Astrocyte (in vitro differentiated cells and primary cell): ENCODE results near the gene PRPF31. TPM values are rescaled to one million over a fixed set of nuclear protein-coding genes. Genes with fewer than 3 reads are reported as not detected.

Experiments used
- DNase-seq: peaks from one replicate; pipeline ENCODE4 v3.0.0-alpha.2; 2010; ENCODE audit warnings: low read depth
- FAIRE-seq: peaks from 2 replicates; lab custom pipeline; 2011; peaks lifted over from hg19 to GRCh38; lab: Jason Lieb, UNC
- H2AFZ ChIP-seq: 2 replicates; pipeline ENCODE4 v1.6.0; 2012; ENCODE audit warnings: low read depth, low read length, inconsistent platforms
- H3K27ac ChIP-seq: 2 replicates; pipeline ENCODE4 v1.5.1; 2011; ENCODE audit warnings: low read depth, low read length, inconsistent platforms
- H3K27me3 ChIP-seq: 2 replicates; pipeline ENCODE4 v1.6.0; 2011; ENCODE audit warnings: low read length, inconsistent platforms; ENCODE audit not compliant: insufficient read depth
- H3K36me3 ChIP-seq: 2 replicates; pipeline ENCODE4 v1.5.1; 2011; ENCODE audit warnings: low read length, inconsistent platforms; ENCODE audit not compliant: insufficient read depth
- H3K4me1 ChIP-seq: 2 replicates; pipeline ENCODE4 v1.5.1; 2011; ENCODE audit warnings: low read length, inconsistent platforms; ENCODE audit not compliant: insufficient read depth
- H3K4me2 ChIP-seq: 2 replicates; pipeline ENCODE4 v1.6.0; 2012; ENCODE audit warnings: low read length, inconsistent platforms
- H3K4me3 ChIP-seq: 2 replicates; pipeline ENCODE4 v1.5.1; 2011; ENCODE audit warnings: low read depth, mild to moderate bottlenecking, low read length, inconsistent platforms; ENCODE audit not compliant: insufficient read depth
- H3K79me2 ChIP-seq: 2 replicates; pipeline ENCODE4 v1.6.0; 2012; ENCODE audit warnings: mild to moderate bottlenecking, low read length, inconsistent platforms; ENCODE audit not compliant: insufficient read depth
- H3K9ac ChIP-seq: 2 replicates; pipeline ENCODE4 v1.6.0; 2012; ENCODE audit warnings: mild to moderate bottlenecking, low read length, inconsistent platforms
- H3K9me3 ChIP-seq: 2 replicates; pipeline ENCODE4 v1.5.1; 2012; ENCODE audit warnings: low read depth, mild to moderate bottlenecking, low read length, inconsistent platforms; ENCODE audit not compliant: insufficient read depth
- H4K20me1 ChIP-seq: 2 replicates; pipeline ENCODE4 v1.6.0; 2012; ENCODE audit warnings: low read length, inconsistent platforms; ENCODE audit not compliant: insufficient read depth
- H3K27ac Mint-ChIP-seq: one replicate; pipeline ENCODE4 v1.8.0; 2021; ENCODE audit warnings: mild to moderate bottlenecking, mixed read lengths; ENCODE audit not compliant: unreplicated experiment
- H3K27me3 Mint-ChIP-seq: one replicate; pipeline ENCODE4 v1.8.0; 2021; ENCODE audit warnings: low read depth, mixed read lengths; ENCODE audit not compliant: unreplicated experiment
- H3K36me3 Mint-ChIP-seq: one replicate; pipeline ENCODE4 v1.8.0; 2021; ENCODE audit warnings: low read depth, mixed read lengths; ENCODE audit not compliant: unreplicated experiment
- H3K4me1 Mint-ChIP-seq: one replicate; pipeline ENCODE4 v1.8.0; 2021; ENCODE audit warnings: low read depth, mixed read lengths; ENCODE audit not compliant: unreplicated experiment
- H3K4me3 Mint-ChIP-seq: one replicate; pipeline ENCODE4 v1.8.0; 2021; ENCODE audit warnings: mild to moderate bottlenecking, moderate library complexity, mixed read lengths; ENCODE audit not compliant: unreplicated experiment
- H3K9me3 Mint-ChIP-seq: one replicate; pipeline ENCODE4 v1.8.0; 2021; ENCODE audit warnings: mild to moderate bottlenecking, mixed read lengths; ENCODE audit not compliant: unreplicated experiment
- CTCF ChIP-seq: IDR thresholded peaks from 2 replicates; pipeline ENCODE4 v1.5.1; 2011; ENCODE audit warnings: low read depth, mild to moderate bottlenecking, inconsistent platforms, low read length, moderate library complexity; ENCODE audit not compliant: insufficient read depth
- EZH2 ChIP-seq: IDR thresholded peaks from 2 replicates; pipeline ENCODE4 v1.6.1; 2012; ENCODE audit warnings: mild to moderate bottlenecking, low read length, inconsistent platforms; ENCODE audit not compliant: insufficient read depth
- total RNA-seq: library from RNA; stranded (reverse); gene quantifications from 2 replicates; pipeline ENCODE4 v1.2.1, GENCODE V29; 2021

PRPF31 gene
- total RNA-seq, 1 donor from 2014 or later: 67.2 TPM

- no peak overlapping the region for H3K4me3 ChIP-seq
- no peaks in the 10 kb centered on the region for H3K36me3 ChIP-seq
- Mint-ChIP-seq H3K9me3 (no peaks in the 10 kb centered on the region), H3K27me3 (no peaks in the 10 kb centered on the region), H3K4me3 (no peak overlapping the region), H3K27ac (no peak overlapping the region), H3K4me1 (no peaks in the 10 kb centered on the region), H3K36me3 (peaks cover 17% of the 10 kb centered on the region)
- no peaks in the 10 kb centered on the region for H3K9me3 ChIP-seq
- DNase-seq (no peak), FAIRE-seq (no peak)
- no peak overlapping the region for H2AFZ ChIP-seq
- H4K20me1 ChIP-seq: peaks cover 20% of the 10 kb centered on the region
- H3K4me2 ChIP-seq: no peak overlapping the region
- H3K27me3 ChIP-seq: no peaks in the 10 kb centered on the region
- H3K79me2 ChIP-seq: peaks cover 3% of the 10 kb centered on the region
- no peak overlapping the region for H3K27ac ChIP-seq
- TF ChIP-seq EZH2 (no peak), CTCF (no peak)
- no peaks in the 10 kb centered on the region for H3K4me1 ChIP-seq
- peak overlapping the region; percentile 40 for H3K9ac ChIP-seq
These were observed 65.1 kb downstream of the PRPF31 start for GRCh38 chr19:54180691-54181091.

Other genes with a start within 250 kb of the PRPF31 start
- gene MYADM, start 247.9 kb upstream of the PRPF31 start, total RNA-seq: 221 and 246 TPM in 2 replicates
- gene PRKCG, start 233.6 kb upstream of the PRPF31 start, total RNA-seq: 0.29 and 0.41 TPM in 2 replicates
- gene CACNG7, start 206.5 kb upstream of the PRPF31 start, total RNA-seq: 3.5 and 4.4 TPM in 2 replicates
- 3.2 TPM in 2 replicates for gene CACNG8, start 152.8 kb upstream of the PRPF31 start, total RNA-seq
- gene CACNG6, start 124.1 kb upstream of the PRPF31 start, total RNA-seq: 0.20 TPM in 1 of 2 replicates, not detected in the other
- 0.68 TPM in 1 of 2 replicates, not detected in the other for gene VSTM1, start 51.9 kb upstream of the PRPF31 start, total RNA-seq
- gene TARM1, start 34.4 kb upstream of the PRPF31 start, total RNA-seq: not detected in 2 replicates
- 0.20 and 0.22 TPM in 2 replicates for gene OSCAR, start 15.0 kb upstream of the PRPF31 start, total RNA-seq
- 98.0 and 99.2 TPM in 2 replicates for gene NDUFA3, start 12.9 kb upstream of the PRPF31 start, total RNA-seq
- gene TFPT, start 97 bp upstream of the PRPF31 start, total RNA-seq: 21.6 and 25.2 TPM in 2 replicates
- 39.2 and 47.1 TPM in 2 replicates for gene CNOT3, start 22.0 kb downstream of the PRPF31 start, total RNA-seq
- gene LENG1, start 44.0 kb downstream of the PRPF31 start, total RNA-seq: 4.1 and 4.8 TPM in 2 replicates
- 0.94 and 1.9 TPM in 2 replicates for gene TMC4, start 57.4 kb downstream of the PRPF31 start, total RNA-seq
- 145 and 162 TPM in 2 replicates for gene MBOAT7, start 73.8 kb downstream of the PRPF31 start, total RNA-seq
- 50.1 and 52.6 TPM in 2 replicates for gene TSEN34, start 75.6 kb downstream of the PRPF31 start, total RNA-seq
- gene RPS9, start 85.1 kb downstream of the PRPF31 start, total RNA-seq: 685 and 779 TPM in 2 replicates
- gene LILRB3, start 107.3 kb downstream of the PRPF31 start, total RNA-seq: not detected in 2 replicates
- gene LILRA6, start 127.0 kb downstream of the PRPF31 start, total RNA-seq: not detected in 2 replicates
- not detected in 2 replicates for gene LILRB5, start 141.5 kb downstream of the PRPF31 start, total RNA-seq
- gene LILRB2, start 165.4 kb downstream of the PRPF31 start, total RNA-seq: not detected in 2 replicates
- not detected in 2 replicates for gene LILRA5, start 197.4 kb downstream of the PRPF31 start, total RNA-seq
- gene LILRA4, start 223.4 kb downstream of the PRPF31 start, total RNA-seq: not detected in 2 replicates
- not detected in 2 replicates for gene LAIR1, start 249.2 kb downstream of the PRPF31 start, total RNA-seq